GM18502 (cell line): ENCODE data around the gene NAA35.
"Not testable (repeated sequence)": the region's sequence is repeated elsewhere in the genome, so short reads cannot be mapped to it uniquely, and the experiment has no call there.

Source experiments
- ATAC-seq: cut with Tn5 transposase; IDR thresholded peaks from one replicate; pipeline ENCODE4 v1.9.1; 2021; ENCODE audit warnings: mild to moderate bottlenecking; ENCODE audit not compliant: unreplicated experiment, poor library complexity

NAA35 gene

DNA sequence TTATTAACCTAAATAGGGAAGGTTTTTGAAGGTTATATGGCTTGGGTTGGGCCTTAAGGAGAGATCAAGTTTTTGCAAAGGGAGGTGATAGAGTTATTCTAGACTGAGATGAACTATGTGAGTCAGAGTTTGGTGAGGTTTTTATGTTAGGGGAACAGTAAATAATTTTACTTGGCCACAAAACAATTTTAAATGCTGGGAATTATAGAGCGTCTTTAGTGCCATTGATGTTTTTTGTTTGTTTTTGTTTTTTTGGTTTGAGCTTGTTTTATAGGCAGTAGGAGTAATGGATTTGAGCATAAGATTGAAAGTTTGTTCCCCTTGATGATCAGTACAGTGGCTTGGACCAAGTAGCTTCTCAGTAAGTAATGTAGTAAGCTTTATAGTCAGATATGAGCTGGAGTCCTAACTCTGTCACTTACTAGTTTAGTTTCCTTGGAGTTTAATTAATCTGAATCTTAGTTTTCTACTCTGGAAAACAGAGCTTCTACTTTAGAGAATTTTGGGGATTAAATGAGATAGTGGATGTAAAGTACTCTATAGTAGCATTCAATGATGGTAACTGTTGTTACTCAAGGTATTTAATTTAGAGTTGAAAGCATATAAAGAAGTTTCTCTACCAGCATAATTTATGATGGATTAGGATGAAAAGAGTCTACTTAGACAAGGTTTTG lies 2.9 kb downstream of the NAA35 start:
- no peak for ATAC-seq

DNA sequence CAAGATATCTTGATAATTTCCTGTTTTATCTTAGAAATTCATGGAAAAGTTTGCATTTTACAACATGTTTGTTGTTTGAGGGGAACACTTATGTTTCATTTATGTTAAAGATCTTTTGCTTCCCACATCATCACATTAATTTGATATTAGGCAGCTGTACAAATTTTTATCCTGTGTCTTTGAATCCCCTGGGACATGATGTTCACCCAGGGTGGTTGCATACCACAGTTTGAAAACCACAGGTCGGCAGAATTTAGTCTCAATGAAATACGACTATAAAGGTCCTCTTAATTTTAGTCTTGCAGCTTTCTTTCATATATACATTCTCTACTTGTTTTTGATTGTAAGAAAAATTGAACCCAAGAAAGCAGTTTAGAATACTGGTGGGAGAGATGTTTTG lies 3.7 kb downstream of the NAA35 start:
- ATAC-seq, result no peak

DNA sequence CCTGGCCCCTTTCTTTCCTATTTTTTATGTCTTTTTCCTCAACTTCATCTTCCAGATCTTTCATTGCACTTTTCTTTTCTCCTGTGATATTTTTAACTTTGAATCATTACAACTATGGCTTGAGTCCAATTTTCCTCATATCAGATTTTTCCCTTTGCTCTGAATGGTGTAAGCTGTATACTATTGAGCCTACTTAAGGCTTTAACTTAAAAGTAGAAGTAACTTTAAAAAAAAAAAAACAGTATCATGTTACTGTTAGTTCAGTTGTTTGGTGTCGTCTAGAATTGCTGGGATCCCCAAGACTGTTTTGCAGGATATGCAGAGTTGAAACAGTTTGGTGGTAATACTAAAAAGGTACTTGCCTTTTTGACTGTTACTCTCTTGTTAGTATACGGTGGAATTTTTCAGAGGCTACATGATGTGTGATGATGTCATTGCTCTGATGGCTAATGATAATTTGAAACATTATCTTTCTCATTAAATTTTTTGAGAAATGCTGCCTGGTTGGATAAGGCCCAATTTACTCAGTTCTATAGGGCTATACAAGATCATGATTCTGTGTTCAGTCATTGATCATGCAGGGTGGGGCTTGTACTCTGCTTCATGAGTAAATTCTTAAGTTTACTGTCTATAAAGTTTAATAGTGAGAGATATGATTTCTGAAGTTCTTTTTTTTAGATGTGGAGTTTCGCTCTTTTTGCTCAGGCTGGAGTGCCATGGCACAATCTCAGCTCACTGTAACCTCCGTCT lies 8.8 kb downstream of the NAA35 start:
- ATAC-seq, result no peak

DNA sequence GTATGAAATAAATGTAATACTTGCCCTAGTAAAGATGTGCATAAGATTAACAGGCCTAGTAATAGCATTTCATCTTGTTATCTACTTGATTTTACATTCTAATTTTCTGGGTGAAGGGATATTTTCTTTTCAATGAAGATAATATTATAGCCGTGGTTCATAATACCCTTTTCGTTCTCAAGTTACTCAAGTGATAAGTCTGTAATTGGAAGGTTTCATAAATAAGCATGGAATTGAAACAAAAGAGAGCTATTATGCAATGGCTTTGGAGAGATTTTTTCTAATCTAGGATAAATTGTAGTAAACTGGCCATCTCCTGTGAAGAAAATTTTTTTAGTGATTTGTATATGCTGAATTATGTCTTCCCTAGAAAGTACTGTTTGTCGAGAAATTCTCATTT lies 19.0 kb downstream of the NAA35 start:
- ATAC-seq, result no peak

DNA sequence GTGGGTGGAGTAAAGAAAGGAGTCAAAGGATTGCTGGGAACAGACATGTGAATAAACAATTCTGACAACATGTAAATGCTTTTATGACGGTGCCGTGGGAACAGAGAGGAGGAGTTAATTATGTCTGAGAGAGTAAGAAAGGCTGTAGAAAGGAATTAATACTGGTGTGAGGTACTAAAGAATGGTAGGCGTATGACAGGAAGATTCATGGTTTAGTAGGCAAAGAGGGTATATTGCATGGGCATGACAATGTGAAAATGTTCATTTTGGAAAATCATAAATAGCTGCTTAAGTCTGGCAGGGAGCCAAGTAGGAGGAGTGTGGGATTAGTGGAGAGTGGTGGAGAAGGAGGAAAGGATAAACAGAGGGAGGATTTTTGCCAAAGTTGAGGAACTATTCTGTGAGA lies 19.7 kb downstream of the NAA35 start:
- ATAC-seq, result no peak

DNA sequence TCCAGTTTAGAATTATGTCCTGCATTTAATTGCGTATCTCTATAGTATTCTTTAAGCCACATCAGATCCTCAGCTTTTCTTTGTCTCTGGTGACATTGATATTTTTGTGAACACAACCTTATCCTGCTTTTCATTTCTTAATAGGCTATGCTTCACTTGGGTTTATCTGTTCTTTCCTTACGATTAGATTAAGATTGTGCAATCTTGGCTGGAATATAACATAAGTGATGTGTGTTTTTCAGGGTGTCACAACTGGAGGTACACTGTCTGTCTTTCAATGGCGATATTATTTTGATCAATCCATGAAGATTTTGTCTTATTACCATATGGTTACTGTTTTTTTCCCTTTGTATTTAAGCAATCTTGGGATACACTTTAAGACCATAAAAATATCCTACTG lies 23.6 kb downstream of the NAA35 start:
- no peak for ATAC-seq

DNA sequence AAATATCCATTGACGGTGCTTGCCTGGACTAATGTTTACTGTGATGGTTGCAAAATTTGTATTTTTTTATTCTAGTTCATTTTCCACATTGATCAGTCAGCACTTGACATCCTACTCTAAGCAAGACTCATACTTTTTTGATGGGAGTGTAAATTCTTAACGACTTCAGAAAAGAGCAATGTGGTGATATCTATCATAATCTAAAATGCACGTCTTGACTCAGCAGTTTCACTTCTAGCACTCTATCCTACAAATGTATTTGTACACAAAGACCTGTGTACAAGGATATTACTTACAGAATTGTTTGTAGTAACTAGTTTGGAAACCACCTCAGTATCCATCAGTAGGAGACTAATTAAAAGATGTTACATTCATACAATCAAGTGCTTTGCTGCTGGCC lies 24.0 kb downstream of the NAA35 start:
- no peak for ATAC-seq

DNA sequence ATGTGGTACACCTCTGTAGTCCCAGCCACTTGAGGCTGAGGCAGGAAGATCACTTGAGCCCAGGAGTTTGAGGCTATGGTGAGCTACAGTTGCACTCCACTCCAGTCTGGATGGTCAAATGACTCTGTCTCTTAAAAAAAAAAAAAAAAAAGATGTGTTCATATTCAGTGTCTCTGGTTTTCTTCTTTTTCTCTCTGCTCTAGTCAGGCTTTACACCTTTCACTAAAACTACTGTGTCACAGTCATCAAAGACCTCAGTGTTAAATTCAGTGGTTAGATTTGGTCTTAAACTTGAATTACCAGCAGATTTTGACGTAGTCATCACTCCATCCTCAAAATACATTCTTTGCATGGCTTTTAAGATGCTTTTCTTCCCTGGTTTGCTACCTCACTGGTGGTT lies 28.8 kb downstream of the NAA35 start:
- no peak for ATAC-seq

DNA sequence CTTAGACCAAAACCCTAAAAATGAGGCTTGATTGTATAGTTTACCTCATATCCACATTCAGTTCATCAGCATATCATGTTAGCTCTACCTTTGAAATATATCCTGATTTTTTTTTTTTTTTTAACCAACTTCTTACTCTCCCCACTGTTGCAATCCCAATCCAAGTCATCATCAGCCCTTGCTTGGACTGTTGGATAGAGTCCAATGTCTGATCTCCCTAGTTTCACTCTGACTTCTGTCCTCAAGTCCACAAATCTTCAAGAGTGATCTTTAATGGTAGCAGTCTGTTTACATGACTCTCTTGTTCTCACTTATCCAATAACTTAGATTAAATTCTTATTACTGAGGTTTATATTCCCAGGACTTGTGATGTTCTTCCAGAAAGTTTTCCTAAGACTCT lies 30.8 kb downstream of the NAA35 start:
- ATAC-seq, result no peak

DNA sequence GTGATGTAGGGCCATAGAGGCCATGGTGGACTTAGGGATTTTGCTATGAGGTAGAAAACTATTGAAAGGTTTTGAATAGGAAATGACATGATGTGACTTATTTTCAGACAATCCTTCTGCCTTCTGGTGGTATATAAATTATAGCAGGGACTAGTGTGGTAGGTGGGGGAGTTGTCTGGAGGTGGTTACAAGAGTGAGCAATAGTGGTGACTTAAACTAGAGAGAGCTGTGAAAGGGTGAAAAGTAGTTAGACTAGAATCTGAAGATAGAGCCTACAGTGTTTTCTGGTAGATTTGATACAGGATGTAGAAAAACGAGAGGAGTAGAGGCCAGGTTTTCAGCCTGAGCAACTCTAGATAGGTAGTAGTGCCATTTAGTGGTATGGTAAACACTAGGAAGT lies 32.3 kb downstream of the NAA35 start:
- ATAC-seq, result no peak

DNA sequence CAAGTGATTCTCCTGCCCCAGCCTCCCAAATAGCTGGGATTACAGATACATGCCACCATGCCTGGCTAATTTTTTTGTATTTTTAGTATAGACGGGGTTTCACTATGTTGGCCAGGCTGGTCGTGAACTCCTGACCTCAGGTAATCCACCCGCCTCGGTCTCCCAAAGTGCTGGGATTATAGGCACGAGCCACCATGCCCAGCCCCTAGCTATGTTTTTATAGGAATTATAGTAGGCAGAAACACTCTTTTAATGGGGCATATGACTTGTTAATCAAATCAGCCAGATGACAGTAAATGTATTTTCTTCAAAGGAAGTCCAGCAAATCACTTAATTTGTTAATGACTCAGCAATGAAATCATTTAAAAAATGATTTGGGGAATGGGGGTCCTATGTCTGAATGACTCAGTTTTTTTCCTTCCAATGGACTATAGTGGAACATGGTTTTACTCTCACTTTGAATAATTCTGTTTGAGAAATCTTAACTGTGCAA lies 33.2 kb downstream of the NAA35 start:
- ATAC-seq, result not testable (repeated sequence)

DNA sequence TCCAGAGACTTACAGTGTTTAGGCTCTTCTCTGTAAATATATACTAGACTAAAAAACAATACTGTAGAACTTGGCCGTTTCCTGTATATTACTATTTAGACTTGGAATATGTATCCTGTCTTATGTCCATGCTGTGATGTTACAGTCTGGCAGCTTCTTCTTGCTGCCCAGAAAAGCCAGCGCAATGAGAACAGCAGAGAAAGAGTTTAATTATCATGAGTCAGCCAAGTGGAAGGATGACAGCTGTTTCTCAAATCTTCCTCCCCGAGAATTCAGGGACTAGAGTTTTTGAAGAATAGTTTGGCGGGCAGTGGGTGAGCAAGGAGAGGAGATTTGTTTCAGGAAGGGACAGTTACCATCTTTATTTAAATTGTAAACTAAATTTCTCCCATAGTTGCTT lies 37.5 kb downstream of the NAA35 start:
- no peak for ATAC-seq

DNA sequence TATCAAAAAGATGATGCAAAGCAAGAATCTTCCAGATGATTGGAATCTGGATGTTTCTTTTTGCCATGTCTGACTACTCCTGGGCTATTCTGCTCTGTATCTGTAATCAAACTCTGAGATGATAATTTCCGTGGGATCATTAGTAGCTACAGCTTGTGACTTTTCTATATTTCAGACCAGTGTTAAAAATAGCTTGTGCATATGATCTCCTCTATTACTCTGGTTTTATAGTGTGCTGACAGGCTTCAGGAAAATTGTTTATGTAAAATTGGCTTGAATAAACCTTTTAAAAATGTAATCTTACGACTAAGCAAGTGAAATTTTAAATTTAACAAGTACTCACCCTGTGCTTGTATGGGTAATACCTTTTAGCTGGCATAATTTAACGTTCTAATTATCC lies 40.4 kb downstream of the NAA35 start:
- no peak for ATAC-seq

DNA sequence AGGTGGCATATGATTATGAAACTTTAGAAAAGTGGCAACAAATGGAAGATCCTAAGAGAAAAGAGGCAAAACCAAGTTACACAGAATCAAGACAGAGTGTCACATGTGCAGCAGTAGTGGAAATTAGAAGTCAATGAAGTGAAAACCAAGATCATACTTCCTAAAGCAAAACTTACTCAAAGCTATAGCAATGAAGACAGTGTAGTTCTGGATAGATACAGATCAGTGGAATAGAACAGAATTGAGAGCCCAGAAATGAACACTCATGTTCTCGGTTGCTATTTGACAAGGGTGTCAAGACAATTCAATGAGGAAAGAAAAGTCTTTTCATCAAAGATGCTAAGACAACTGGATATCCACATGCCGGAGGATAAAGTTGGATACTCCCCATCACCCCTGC lies 43.5 kb downstream of the NAA35 start:
- ATAC-seq, result no peak

DNA sequence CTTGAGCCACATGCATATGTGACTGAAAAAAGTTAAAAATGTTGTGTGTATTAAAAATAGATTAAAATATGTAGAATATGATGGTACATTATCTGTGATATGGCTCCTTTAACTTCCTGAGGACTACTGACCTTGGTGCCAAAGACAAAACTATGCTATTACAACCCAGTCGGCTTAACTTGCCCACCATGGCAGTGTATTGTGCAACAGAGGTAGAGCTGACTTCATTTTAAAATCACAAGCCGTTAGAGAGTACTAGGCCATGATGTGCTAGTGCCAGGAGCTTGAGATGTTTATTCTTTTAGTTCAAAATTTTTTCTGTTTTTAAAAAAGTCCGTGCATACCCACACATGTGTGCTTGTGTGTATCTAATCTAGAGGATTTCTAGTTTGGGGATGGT lies 46.3 kb downstream of the NAA35 start:
- no peak for ATAC-seq

DNA sequence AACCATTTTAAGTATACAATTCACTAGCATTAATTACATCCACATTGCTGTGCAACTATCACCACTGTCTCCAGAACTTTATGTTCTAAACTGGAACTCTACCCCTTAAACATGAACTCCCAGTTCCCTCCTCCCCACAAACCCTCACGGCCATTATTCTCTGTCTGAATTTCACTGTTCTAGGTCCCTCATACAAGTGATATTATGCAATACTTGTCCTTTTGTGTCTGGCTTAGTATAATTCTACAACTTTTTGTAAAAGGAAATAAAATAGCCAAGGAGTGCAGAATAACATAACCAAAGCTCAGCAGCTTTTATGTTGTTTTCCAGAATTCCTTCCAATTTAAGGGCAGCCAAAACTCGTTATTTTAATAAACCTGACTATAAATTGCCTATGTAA lies 53.2 kb downstream of the NAA35 start:
- no peak for ATAC-seq

DNA sequence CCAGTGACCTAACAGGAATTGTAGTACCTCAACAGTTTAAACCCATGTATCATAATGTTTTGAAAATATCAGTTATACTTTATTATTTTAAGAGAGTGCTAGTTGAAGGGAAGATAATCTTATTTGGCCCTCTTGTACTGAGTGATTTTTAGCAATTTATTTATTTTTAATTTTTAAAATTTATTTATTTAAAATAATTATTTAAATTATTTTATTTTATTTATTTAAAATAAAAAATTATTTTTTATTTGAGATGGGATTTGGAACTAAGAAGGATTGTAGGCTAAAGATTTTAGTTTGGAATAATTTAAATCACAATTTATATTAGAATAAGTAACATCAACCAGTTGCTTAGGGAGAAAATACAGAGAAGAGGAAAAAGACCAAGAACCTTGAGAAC lies 54.2 kb downstream of the NAA35 start:
- ATAC-seq, result no peak

DNA sequence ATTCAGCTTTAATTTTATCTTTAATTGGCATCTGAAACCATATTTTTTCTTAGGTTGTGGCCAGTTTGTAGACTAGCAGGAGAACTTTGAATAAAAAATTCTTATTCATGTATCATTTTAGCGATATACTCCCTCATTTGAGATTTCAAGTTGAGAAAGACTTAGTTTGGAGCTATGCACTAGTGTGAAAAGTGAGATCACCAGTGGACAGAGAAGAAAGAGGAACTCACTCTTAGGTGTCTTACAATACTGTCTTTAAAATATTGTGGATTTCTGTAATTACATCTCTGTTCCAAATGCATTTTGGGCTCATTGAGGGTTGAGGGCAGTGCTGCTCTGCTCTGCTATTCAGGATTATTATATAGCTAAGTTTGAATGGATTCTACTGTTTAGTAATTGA lies 54.7 kb downstream of the NAA35 start:
- no peak for ATAC-seq

DNA sequence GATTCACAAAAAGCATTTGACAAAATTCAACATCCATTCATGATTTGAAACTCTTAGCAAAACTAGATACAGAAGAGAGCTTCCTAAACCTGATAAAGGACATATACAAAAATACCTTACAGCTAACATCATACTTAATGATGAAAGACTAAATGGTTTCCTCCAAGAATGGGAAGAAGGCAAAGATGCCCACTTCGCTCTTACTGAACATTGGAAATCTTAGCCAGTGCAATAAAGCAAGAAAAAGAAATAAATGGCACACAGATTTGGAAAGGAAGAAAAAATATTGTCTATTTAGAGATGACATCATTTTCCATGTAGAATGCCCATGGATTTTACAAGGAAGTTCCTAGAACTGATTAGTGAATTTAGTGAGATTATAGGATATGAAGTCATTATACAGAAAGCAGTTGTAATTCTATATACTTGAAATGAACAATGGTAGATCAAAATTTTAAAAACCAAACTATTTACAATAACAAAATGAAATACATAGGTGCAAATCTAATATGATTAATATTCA lies 64.4 kb downstream of the NAA35 start:
- ATAC-seq, result no peak

DNA sequence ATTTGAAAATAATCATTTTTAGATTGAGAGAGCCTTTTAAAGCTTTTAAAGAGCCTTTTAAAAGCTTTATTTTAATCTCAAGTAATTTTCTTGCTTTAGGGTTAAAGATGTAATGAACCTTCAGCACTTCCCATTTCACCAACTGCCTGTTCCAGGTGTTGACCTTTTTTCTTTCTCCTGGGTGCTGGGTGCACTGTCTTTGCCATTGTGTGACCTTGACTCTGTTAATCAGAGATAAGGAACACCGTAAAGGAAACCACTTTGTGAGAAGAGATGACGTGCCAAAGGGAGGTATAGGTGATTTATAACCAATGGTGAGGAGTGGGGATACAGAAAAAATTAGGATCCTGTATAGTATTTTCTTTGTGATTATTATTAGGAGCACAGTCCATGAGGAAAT lies 68.2 kb downstream of the NAA35 start:
- ATAC-seq, result no peak

DNA sequence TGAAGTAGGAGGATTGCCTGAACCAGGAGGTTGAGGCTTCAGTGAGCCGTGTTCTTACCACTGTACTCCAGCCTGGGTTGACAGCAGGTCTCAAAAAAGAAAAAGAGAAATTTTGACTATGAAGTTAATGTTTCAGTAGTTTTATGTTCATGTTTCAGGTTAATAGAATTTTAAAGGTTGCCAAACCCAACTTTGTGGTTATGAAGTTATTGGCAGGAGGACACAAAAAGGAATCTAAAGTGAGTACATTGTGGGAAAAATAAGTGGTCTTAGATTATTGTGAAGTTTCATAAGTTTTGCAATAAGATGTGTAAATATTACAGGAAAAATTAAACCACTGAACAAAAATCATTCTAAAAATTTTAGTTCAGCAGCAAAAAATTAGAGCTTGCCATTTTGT lies 79.8 kb downstream of the NAA35 start:
- no peak for ATAC-seq

DNA sequence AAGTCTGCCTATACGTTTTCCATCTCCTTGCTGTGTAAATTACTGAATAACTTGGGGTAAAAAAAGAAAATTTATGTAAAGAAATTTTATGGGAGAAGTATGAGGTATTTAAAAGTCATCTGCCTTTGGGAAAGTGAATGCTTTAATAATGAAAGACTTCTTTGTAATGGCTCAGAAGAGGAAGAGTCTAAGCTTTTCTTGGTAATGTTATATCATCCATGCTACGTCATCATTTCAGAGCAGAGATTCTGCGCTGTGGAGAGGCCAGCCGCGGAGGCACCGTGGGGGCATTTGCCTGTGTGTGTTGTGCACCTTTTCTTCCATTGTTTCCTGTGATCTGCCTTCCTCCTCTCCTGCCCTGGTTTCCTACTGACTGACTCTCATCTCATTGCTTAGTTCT lies 80.2 kb downstream of the NAA35 start:
- ATAC-seq, result no peak
